Stromal cell of bone marrow (primary cell): ENCODE measurements around the gene CD300LD.

Experiments
- DNase-seq: peaks from one replicate; pipeline ENCODE4 v3.0.0-alpha.2; 2012; ENCODE audit warnings: low read depth

CD300LD gene

GRCh38 chr17:74543891-74544760, 48.0 kb downstream of the CD300LD start:
- no peak for DNase-seq

DNA sequence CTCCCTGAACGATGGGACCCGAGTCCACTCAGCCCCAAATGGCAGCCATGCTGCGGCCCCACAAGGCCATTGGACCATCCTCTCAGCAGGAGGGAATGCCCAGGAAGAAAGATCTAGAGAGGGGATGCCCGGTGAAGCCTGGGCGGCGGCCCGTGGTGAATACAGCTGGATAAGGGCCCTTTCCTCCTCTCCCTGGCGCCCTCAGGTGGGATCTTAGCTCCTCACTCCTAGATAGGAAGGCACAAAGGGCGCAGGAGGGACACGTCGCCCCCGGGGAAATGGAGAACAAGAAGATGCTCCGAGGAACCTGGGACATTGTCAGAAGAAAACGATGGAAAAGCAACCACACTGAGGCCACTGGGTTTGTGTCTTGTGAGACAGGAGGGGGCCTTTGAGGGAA, 48.7 kb downstream of the CD300LD start:
- no peak for DNase-seq

DNA sequence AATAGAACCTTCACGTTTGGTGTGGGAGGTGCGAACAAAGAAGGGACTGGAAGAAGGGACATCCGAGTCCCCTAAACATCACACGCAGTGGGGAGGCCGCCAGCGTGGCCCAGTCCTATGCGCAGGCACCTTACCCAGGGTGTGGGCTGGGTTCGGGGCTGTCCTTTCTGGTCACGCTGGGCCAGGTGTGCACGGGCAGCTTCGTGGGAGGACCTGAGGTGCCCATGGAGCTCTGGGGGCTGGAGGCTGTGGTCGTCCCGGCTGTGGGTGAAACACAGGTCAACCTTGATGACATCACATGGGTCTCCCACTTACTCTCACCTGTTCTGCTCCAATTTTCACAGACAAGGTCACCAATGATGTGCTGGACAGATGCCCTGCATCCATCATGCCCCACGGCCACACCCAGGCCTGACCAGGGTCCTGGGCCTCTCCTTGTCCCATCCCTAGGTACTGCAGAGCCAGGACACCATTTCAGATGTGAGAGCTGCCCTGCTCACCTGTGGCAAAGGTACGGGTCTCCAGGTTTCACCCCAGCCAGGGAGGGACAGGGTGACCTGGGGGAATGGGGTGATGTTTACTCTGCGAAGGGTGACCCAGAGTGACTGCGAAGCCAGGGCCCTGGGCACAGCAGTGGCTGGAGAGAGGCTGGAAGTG, 49.2 kb downstream of the CD300LD start:
- DNase-seq = no peak

- DNase-seq = no peak
Observed at GRCh38 chr17:74542166-74542565, 49.9 kb downstream of the CD300LD start.

DNA sequence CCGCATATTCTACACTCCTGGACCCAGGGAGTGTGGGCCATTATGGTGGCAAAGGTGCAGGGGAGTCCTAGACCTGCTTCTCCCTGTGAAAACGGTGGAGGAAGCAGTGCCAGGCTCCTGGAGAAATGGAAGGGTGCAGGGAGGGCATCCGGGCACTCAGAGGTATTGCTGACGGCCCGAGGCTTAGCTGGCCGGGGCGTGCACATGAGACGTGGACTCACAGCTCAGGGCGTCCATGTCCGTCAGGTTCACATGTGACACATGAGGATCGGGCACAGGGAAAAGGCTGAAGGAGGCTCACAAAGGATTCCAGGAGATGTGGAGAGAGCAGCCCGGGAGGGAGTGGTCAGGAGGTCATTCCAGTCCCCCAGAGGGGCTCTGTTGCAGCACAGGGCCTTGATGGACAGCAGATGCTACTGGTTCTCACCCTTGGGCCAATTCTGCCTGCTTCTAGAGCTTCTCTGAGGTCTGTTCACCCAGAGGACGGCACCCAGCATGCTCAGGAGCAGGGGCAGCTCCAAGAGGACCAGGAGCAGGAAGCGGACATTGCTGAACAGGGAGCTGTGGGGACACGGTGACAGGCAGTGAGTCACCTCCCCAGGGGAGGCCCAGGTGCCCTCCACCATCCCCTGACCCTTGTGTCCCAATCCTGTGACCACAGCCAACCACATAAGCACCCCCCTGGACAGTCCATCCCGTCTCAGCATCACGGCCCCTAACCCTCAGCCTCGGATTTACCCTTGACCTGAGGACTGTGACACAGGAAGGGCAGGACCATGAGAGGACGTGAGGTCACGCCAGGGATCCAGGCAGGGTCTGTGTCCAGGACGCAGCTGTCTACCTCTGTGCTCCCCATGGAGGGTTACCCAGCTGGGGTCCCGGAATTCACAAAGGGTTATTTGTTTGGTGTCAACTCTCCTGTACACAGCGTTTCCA, 50.6 kb downstream of the CD300LD start:
- DNase-seq = no peak

DNA sequence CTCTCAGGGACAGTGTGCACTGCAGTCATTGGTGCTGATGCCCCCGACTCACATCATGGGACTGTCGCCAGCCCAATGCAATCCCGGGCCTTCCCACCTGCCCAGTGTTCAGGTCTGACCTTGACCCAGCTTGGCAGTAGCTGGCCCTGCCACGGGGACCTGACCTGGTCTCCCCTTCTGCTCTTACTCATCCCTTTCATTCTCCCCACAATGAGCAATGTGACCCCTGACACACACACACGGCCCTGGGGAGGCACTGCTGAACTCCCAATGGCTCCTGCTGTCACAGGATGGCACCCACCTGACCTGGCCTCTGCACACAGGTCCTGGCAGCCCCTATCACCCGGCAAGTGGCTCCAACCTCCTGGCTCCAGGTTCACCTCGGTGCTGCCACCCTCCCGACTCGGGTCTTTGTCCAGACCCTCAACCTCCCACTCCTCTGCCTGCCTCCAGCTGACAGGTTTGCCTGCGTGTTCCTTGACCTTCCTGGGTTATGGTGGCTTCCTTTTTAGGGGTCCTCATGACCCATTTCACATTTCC, 52.7 kb downstream of the CD300LD start:
- no peak for DNase-seq

DNA sequence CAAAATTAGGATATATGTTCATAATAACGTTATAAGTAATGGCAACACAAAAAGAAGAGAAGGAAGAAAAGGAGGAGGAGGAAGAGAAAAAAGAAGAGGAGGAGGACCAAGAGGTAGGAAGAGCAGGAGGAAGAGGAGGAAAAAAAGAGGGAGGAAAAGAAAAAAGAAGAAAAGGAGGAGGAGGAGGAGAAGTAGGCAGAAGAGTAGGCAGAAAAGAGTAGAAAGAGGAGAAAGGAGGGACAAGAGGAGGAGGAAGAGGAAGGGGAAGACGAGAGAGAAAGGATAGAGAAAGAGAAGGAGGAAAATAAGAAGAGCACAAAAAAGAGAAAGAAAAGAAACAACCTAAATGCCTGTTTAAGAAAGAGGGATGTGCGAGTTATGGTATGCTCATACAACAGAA, 55.2 kb downstream of the CD300LD start:
- DNase-seq = no peak

DNA sequence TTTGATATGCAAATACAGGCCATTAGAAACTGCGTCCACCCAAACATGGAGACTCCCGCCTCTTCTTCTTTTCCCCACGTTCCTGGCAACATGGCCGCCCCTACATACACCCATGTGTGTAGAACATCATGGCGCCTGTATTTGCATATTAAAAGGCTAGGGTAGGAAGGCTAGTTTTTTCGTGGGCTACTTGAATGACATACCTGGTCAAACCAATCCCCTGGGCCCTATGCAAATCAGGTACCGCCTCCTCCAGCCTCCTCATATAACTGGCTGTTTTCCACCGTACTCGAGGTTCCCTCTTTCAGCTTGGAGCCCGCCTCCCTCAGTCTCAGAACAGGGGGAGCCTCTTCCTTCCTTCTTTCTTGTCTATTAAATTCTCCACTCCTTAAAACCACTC, 60.0 kb downstream of the CD300LD start:
- no peak for DNase-seq

DNA sequence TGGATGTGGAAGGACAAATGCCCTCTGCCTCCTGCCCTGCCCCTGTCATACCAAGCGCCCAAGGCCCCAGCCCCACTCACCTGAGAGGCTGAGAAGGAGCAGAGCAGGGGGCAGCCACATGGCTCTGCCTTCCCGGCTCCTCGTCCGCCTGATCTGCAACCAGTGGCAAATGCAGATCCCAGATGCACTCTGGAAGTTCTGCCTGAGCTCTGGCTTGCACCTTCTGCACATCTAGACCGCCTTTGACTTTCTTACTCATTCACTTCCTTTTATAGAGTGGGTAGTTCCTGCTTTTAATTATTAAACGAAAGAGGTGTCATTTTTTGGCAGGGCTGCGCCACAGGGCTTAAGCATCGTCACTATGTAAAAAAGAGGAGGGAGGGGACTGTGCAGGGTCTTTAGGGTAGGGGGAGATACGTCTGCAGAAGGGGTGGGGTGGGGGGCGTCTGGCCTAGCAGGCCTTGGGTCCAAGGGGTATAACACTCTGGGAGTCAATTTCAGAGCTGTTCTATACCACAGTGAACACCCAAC, 60.8 kb downstream of the CD300LD start, which contains the start of gene CD300LB:
TSS of gene CD300LB (minus strand) at position 245 of the 531 bp plus-strand sequence. CDS start at position 120, 125 bp downstream.
- no peak for DNase-seq

DNA sequence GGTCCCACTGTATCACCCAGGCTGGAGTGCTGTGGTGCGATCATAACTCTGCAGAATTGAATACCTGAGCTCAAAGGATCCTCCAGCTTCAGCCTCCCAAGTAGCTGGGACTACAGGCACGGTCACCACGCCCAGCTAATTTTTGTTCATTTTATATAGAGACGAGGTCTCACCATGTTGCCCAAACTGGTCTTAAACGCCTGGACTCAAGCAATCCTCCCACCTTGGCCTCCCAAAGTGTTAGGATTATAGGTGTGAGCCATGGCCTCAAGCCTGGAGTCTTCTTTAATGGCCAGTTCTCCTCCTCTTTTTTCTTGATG, 61.3 kb downstream of the CD300LD start:
- no peak for DNase-seq
